Spleen (tissue), 11 donors: ENCODE data around the gene IQSEC1. TPM values are rescaled to one million over a fixed set of nuclear protein-coding genes. Genes with fewer than 3 reads are reported as not detected.

Experiments
- DNase-seq: peaks from one replicate; pipeline ENCODE4 v3.0.0-alpha.2; 2020
- H3K27ac ChIP-seq, 8 donors: fragments of 200-600 bp; sonication (generic) in 7 of 8; 1 replicate in 4 of 8; 2 replicates in 4 of 8; pipeline versions ENCODE4 v1.5.0 to v1.8.0; 2016 to 2021; ENCODE audit warnings: inconsistent platforms in 4 of 8, mild to moderate bottlenecking in 4 of 8, moderate library complexity in 1 of 8
- H3K27me3 ChIP-seq, 7 donors: fragments of 200-600 bp; sonication (generic) in 6 of 7; replicated peaks in 1 of 7; 1 replicate in 4 of 7; 2 replicates in 3 of 7; pipeline versions ENCODE4 v1.5.0 to v1.8.0; 2016 to 2021; ENCODE audit warnings: inconsistent platforms in 3 of 7, mild to moderate bottlenecking in 1 of 7
- H3K36me3 ChIP-seq, 6 donors: fragments of 200-600 bp; sonication (generic) in 5 of 6; 1 replicate in 4 of 6; 2 replicates in 2 of 6; pipeline versions ENCODE4 v1.5.0 to v1.8.0; 2016 to 2021; ENCODE audit warnings: inconsistent platforms in 2 of 6
- H3K4me1 ChIP-seq, 6 donors: fragments of 200-600 bp; sonication (generic) in 5 of 6; 1 replicate in 3 of 6; 2 replicates in 3 of 6; pipeline versions ENCODE4 v1.5.0 to v1.8.0; 2016 to 2021; ENCODE audit warnings: inconsistent platforms in 3 of 6
- H3K4me3 ChIP-seq, 8 donors: fragments of 200-600 bp; sonication (generic) in 7 of 8; 1 replicate in 4 of 8; 2 replicates in 4 of 8; pipeline versions ENCODE4 v1.5.0 to v1.8.0; 2016 to 2021; ENCODE audit warnings: inconsistent platforms in 4 of 8, mild to moderate bottlenecking in 4 of 8, moderate library complexity in 2 of 8
- H3K9me3 ChIP-seq, 8 donors: fragments of 200-600 bp; sonication (generic) in 7 of 8; 1 replicate in 4 of 8; 2 replicates in 4 of 8; pipeline versions ENCODE4 v1.5.0 to v1.8.0; 2016 to 2021; ENCODE audit warnings: inconsistent platforms in 4 of 8
- CTCF ChIP-seq, 11 experiments: fragments of 200-600 bp in 7 of 11; fragments of 450-650 bp in 4 of 11; sonication (generic) in 4 of 11; IDR thresholded peaks in 8 of 11; conservative IDR thresholded peaks in 3 of 11; 1 replicate in 7 of 11; 2 replicates in 4 of 11; pipeline versions ENCODE4 v1.4.0 to v1.8.0; 2016 to 2021; ENCODE audit warnings: antibody characterized with exemption in 11 of 11, inconsistent platforms in 4 of 11, mild to moderate bottlenecking in 1 of 11
- POLR2A ChIP-seq, 3 donors: fragments of 450-650 bp; IDR thresholded peaks; one replicate each; pipeline ENCODE4 v1.5.1; 2017; ENCODE audit warnings: antibody characterized with exemption in 3 of 3, mild to moderate bottlenecking in 1 of 3
- POLR2AphosphoS5 ChIP-seq, 3 donors: sonication (generic); formaldehyde crosslinking; IDR thresholded peaks; one replicate each; pipeline ENCODE4 v1.5.1; 2017; ENCODE audit warnings: antibody characterized with exemption in 3 of 3
- WGBS, 5 donors: extraction: QIAGEN DNeasy Blood & Tissue Kit in 3 of 5; methylation state at CpG; one replicate each; pipeline versions ENCODE4 v1.1.5 to v1.1.7; 2013 to 2018; 5-methylcytosine and 5-hydroxymethylcytosine counted together
- intact Hi-C: fragments of 100-400 bp; cut with DNase I; formaldehyde crosslinking; loops from one replicate; pipeline ENCODE4 v1.15.0; 2023; ENCODE audit warnings: low total_unique reads
- polyA plus RNA-seq, 3 donors: library from polyadenylated mRNA; stranded (reverse); fragments of 200-250 nt; gene quantifications; one replicate each; pipeline ENCODE4 v1.2.1, GENCODE V29; 2013
- total RNA-seq, 7 donors: library from RNA; depleted of rRNA in 3 of 7; stranded (reverse); fragments of >200 nt in 3 of 7; fragmentation: NEBNext Ultra II Directional in 4 of 7; extraction: Animal tissue kit (Norgen Biotek cat#: 25700) in 4 of 7; gene quantifications; one replicate each; pipeline versions ENCODE4 v1.1.0 to v1.2.1, GENCODE V29; 2016 to 2021
- donor health status: healthy with polysubstance abuse.
- donor health status: DM: no; HTN: no; CAD: no; lungs with moderate emphysema.
- donor health status: DM: no; HTN: no; CAD: no.
- donor health status: Bipolar disorder and iron deficiency.
- donor health status: healthy.
- donor health status: DM: no; HTN: no; CAD: no.
- donor health status: DM: yes; HTN: yes; CAD: no.

Gene IQSEC1
- total and polyA plus RNA-seq, 10 donors, result 23.0 to 170 (median 116) TPM

- DNase-seq, result no peak
- intact Hi-C loops, result no loop called here
- TF ChIP-seq CTCF (IDR thresholded peaks at IDR 0.05 in 8 of 11, conservative IDR thresholded peaks at IDR 0.05 in 3 of 11) (no peak), POLR2AphosphoS5 (IDR thresholded peaks at IDR 0.05) (no peak), POLR2A (IDR thresholded peaks at IDR 0.05) (no peak)
- H3K27ac ChIP-seq, result peak overlapping the region in 1 of 8 donors; percentile 94
- peaks cover 0 to 28% (median 4%) of the 10 kb centered on the region in 6 donors for H3K36me3 ChIP-seq
- no peaks in the 10 kb centered on the region for H3K27me3 ChIP-seq
- no peaks in the 10 kb centered on the region for H3K9me3 ChIP-seq
- no peak overlapping the region for H3K4me3 ChIP-seq
- H3K4me1 ChIP-seq, result peaks cover 18 to 96% (median 75%) of the 10 kb centered on the region in 6 donors
- WGBS, 5 donors, result 84 to 94% (median 89%) methylated on average over 2 of the region's 2 CpGs
Measured at GRCh38 chr3:12991481-12991837, 81.8 kb downstream of the IQSEC1 start.

- 84 to 91% (median 86%) methylated on average over 16 of the region's 16 CpGs for WGBS, 5 donors
- DNase-seq, result peak; percentile 65
- TF ChIP-seq CTCF (IDR thresholded peaks at IDR 0.05 in 8 of 11, conservative IDR thresholded peaks at IDR 0.05 in 3 of 11), result no peak
- TF ChIP-seq POLR2A (IDR thresholded peaks at IDR 0.05), result no peak
- no peak for TF ChIP-seq POLR2AphosphoS5 (IDR thresholded peaks at IDR 0.05)
- no peak overlapping the region for H3K4me3 ChIP-seq
- peaks cover 0 to 33% (median 5%) of the 10 kb centered on the region in 6 donors for H3K36me3 ChIP-seq
- H3K27me3 ChIP-seq, result no peaks in the 10 kb centered on the region
- intact Hi-C loops, result no loop called here
- H3K27ac ChIP-seq, result no peak overlapping the region
- peaks cover 16 to 96% (median 75%) of the 10 kb centered on the region in 6 donors for H3K4me1 ChIP-seq
- H3K9me3 ChIP-seq, result no peaks in the 10 kb centered on the region
Measured at GRCh38 chr3:12990781-12991480, 82.3 kb downstream of the IQSEC1 start.

GRCh38 chr3:12990306-12990705 lies 82.9 kb downstream of the IQSEC1 start:
- peak; percentile 52 for DNase-seq
- no peak overlapping the region for H3K4me3 ChIP-seq
- 83 to 98% (median 84%) methylated on average over 5 of the region's 5 CpGs for WGBS, 5 donors

More at GRCh38 chr3:12990306-12990705, 82.9 kb downstream of the IQSEC1 start:
- Histone ChIP-seq H3K36me3 (peaks cover 0 to 34% (median 5%) of the 10 kb centered on the region in 6 donors), H3K27me3 (no peaks in the 10 kb centered on the region), H3K9me3 (no peaks in the 10 kb centered on the region), H3K27ac (no peak overlapping the region), H3K4me1 (peaks cover 10 to 96% (median 74%) of the 10 kb centered on the region in 6 donors)
- intact Hi-C loops, result no loop called here
- no peak for TF ChIP-seq POLR2A (IDR thresholded peaks at IDR 0.05)
- no peak for TF ChIP-seq CTCF (IDR thresholded peaks at IDR 0.05 in 8 of 11, conservative IDR thresholded peaks at IDR 0.05 in 3 of 11)
- TF ChIP-seq POLR2AphosphoS5 (IDR thresholded peaks at IDR 0.05), result no peak
